A549 (cell line): ENCODE results near the gene NOXA1. TPM values are rescaled to one million over a fixed set of nuclear protein-coding genes. Genes with fewer than 3 reads are reported as not detected.

ENCODE experiments used
- ATAC-seq, 2 experiments: fragments of 200-7000 bp in 1 of 2; fragments of >200 bp in 1 of 2; cut with Nextera tagmentation in 1 of 2; cut with Tn5 transposase in 1 of 2; 3 replicates each; pipeline versions ENCODE4 v1.8.0 to v1.9.1; 2018 to 2020; ENCODE audit warnings: mild to moderate bottlenecking in 1 of 2, moderate library complexity in 1 of 2
- CTCF ChIA-PET: fragments of 300-600 bp; sonication (Branson Sonifier 250); formaldehyde crosslinking; extraction: SDS; loops from one replicate; lab custom pipeline; 2021; ENCODE audit warnings: antibody characterized with exemption, inconsistent platforms; lab: Yijun Ruan, JAX
- POLR2A ChIA-PET: fragments of 350-600 bp; formaldehyde crosslinking; extraction: SDS; loops from one replicate; lab custom pipeline; 2021; ENCODE audit warnings: antibody characterized with exemption, inconsistent platforms; lab: Yijun Ruan, JAX
- DNase-seq, 2 experiments: peaks; one replicate each; pipeline versions ENCODE4 v3.0.0 to v3.0.0-alpha.2; 2011 to 2016; ENCODE audit warnings: low read depth in 1 of 2, low spot score in 1 of 2
- FAIRE-seq: peaks from 2 replicates; lab custom pipeline; 2011; peaks lifted over from hg19 to GRCh38; lab: Jason Lieb, UNC
- H3K27ac ChIP-seq, 2 experiments: fragments of >200 bp; sonication (Bioruptor Twin); formaldehyde crosslinking; 3 replicates each; pipeline ENCODE4 v1.5.1; 2016 to 2017
- H3K4me1 ChIP-seq: fragments of >200 bp; sonication (Bioruptor Twin); formaldehyde crosslinking; 3 replicates; pipeline ENCODE4 v1.6.1; 2016
- H3K4me2 ChIP-seq: fragments of >200 bp; sonication (Bioruptor Twin); formaldehyde crosslinking; 3 replicates; pipeline ENCODE4 v1.6.1; 2016
- H3K4me3 ChIP-seq: fragments of >200 bp; sonication (Bioruptor Twin); formaldehyde crosslinking; 3 replicates; pipeline ENCODE4 v1.5.1; 2016
- H3K9me3 ChIP-seq: fragments of >200 bp; sonication (Bioruptor Twin); formaldehyde crosslinking; 3 replicates; pipeline ENCODE4 v1.6.1; 2016
- BCL3 ChIP-seq: fragments of >200 bp; sonication (Bioruptor Twin); formaldehyde crosslinking; IDR thresholded peaks from 3 replicates; pipeline ENCODE4 v1.6.1; 2016
- CEBPB ChIP-seq, 2 experiments: fragments of >200 bp in 1 of 2; sonication (Bioruptor Twin) in 1 of 2; formaldehyde crosslinking in 1 of 2; IDR thresholded peaks; 2 replicates each; pipeline ENCODE4 v1.6.1; 2012 to 2016
- CHD2 ChIP-seq: fragments of 150-350 bp; IDR thresholded peaks from 2 replicates; pipeline ENCODE4 v1.6.1; 2014; ENCODE audit warnings: low read length; ENCODE audit not compliant: partially characterized antibody
- CHD4 ChIP-seq: fragments of 200-600 bp; sonication (generic); IDR thresholded peaks from 2 replicates; pipeline ENCODE4 v1.6.1; 2016; ENCODE audit warnings: antibody characterized with exemption, mild to moderate bottlenecking, borderline replicate concordance
- CTCF ChIP-seq: fragments of >200 bp; sonication (Bioruptor Twin); formaldehyde crosslinking; IDR thresholded peaks from 3 replicates; pipeline ENCODE4 v1.5.1; 2016
- ESRRA ChIP-seq: fragments of 150-350 bp; IDR thresholded peaks from 2 replicates; pipeline ENCODE4 v1.6.1; 2014; ENCODE audit warnings: mild to moderate bottlenecking, low read length, borderline replicate concordance
- FOSL2 ChIP-seq, 2 experiments: fragments of 450-650 bp in 1 of 2; fragments of >200 bp in 1 of 2; sonication (Bioruptor Twin) in 1 of 2; formaldehyde crosslinking; IDR thresholded peaks; 2 replicates each; pipeline versions ENCODE4 v1.5.0 to v1.6.1; 2016 to 2020; ENCODE audit warnings: mild to moderate bottlenecking in 1 of 2, moderate library complexity in 1 of 2
- HES2 ChIP-seq: fragments of >200 bp; sonication (Bioruptor Twin); formaldehyde crosslinking; IDR thresholded peaks from 2 replicates; pipeline ENCODE4 v1.6.1; 2016
- HOXA7 ChIP-seq: fragments of 250-450 bp; sonication (Bioruptor Pico); IDR thresholded peaks from 2 replicates; pipeline ENCODE4 v1.5.0; 2020; ENCODE audit warnings: mild to moderate bottlenecking, moderate library complexity
- JUN ChIP-seq, 2 experiments: fragments of >200 bp; sonication (Bioruptor Twin); formaldehyde crosslinking; IDR thresholded peaks; 2 replicates in 1 of 2; 3 replicates in 1 of 2; pipeline ENCODE4 v1.6.1; 2016 to 2017
- MAX ChIP-seq: IDR thresholded peaks from 2 replicates; pipeline ENCODE4 v1.6.1; 2012
- MAZ ChIP-seq: fragments of 150-350 bp; IDR thresholded peaks from 2 replicates; pipeline ENCODE4 v1.6.1; 2014; ENCODE audit warnings: antibody characterized with exemption, low read depth, low read length, borderline replicate concordance
- NFE2L2 ChIP-seq: fragments of 150-350 bp; conservative IDR thresholded peaks from 2 replicates; pipeline ENCODE4 v1.6.1; 2014; ENCODE audit warnings: low read length
- PBX3 ChIP-seq: IDR thresholded peaks from 2 replicates; pipeline ENCODE4 v1.6.1; 2012
- POLR2A ChIP-seq: IDR thresholded peaks from 2 replicates; pipeline ENCODE4 v1.6.1; 2012; ENCODE audit warnings: mild to moderate bottlenecking, low read length
- RFX5 ChIP-seq: fragments of 450-650 bp; IDR thresholded peaks from 2 replicates; pipeline ENCODE4 v1.7.1; 2014; ENCODE audit warnings: antibody characterized with exemption, mild to moderate bottlenecking, moderate library complexity
- RNF2 ChIP-seq: fragments of 200-600 bp; sonication (generic); IDR thresholded peaks from 2 replicates; pipeline ENCODE4 v1.6.1; 2016; ENCODE audit warnings: low read depth, mild to moderate bottlenecking, antibody characterized with exemption, moderate library complexity, borderline replicate concordance
- TFCP2L1 ChIP-seq: fragments of 250-450 bp; sonication (Bioruptor Pico); IDR thresholded peaks from 2 replicates; pipeline ENCODE4 v1.5.0; 2021; ENCODE audit warnings: mild to moderate bottlenecking
- ZNF302 ChIP-seq: fragments of 250-450 bp; sonication (Bioruptor Pico); IDR thresholded peaks from 2 replicates; pipeline ENCODE4 v1.9.0; 2021; ENCODE audit warnings: inconsistent platforms, mild to moderate bottlenecking, moderate library complexity
- WGBS: methylation state at CpG from one replicate; pipeline ENCODE4 v1.1.6; 2017; ENCODE audit errors: missing lambda C conversion rate; 5-methylcytosine and 5-hydroxymethylcytosine counted together
- polyA plus RNA-seq, 4 experiments: library from polyadenylated mRNA; depleted of rRNA in 3 of 4; stranded (reverse); fragments of >200 nt; fragmentation: RNase III in 1 of 4; extraction: RNeasy Plus Mini Kit Qiagen cat#74134 plus additional on column Dnase treatment in 1 of 4; gene quantifications; 2 replicates in 3 of 4; 3 replicates in 1 of 4; pipeline ENCODE4 v1.2.3, GENCODE V29; 2011 to 2017

The NOXA1 gene
- polyA plus RNA-seq, 2 of the 4 experiments (the other 2 are of a cell fraction): 0.44 to 1.5 TPM

GRCh38 chr9:137462986-137463930, 40.1 kb downstream of the NOXA1 start (continued):
- TF ChIP-seq CEBPB (IDR thresholded peaks at IDR 0.05) (no peak), CHD4 (no peak), RNF2 (no peak), MAX (no peak), JUN (IDR thresholded peaks at IDR 0.05) (no peak)

- WGBS: 93% methylated on average over 18 of the region's 18 CpGs
- Histone ChIP-seq H3K4me3 (no peak overlapping the region), H3K27ac (no peak overlapping the region), H3K4me2 (no peak overlapping the region), H3K9me3 (no peaks in the 10 kb centered on the region), H3K4me1 (peaks cover 5% of the 10 kb centered on the region)
- TF ChIP-seq ZNF302 (CRISPR knock-in tag) (no peak), FOSL2 (IDR thresholded peaks at IDR 0.05) (no peak), FOSL2 (CRISPR knock-in tag; IDR thresholded peaks at IDR 0.05) (no peak), PBX3 (no peak)
- ChIA-PET CTCF (interaction anchor here (0.5 to 2.4 kb wide), 4 partner anchors 15 to 402 kb away, joined by 3 to 16 read pairs (median 4); no protein-coding TSS in a partner anchor), POLR2A (no interaction called here)
- DNase-seq (no peak), ATAC-seq (no peak), FAIRE-seq (no peak)
Observed at GRCh38 chr9:137463931-137464290, 40.7 kb downstream of the NOXA1 start.

GRCh38 chr9:137464291-137464999, 41.3 kb downstream of the NOXA1 start:
- Histone ChIP-seq H3K9me3 (no peaks in the 10 kb centered on the region), H3K4me2 (no peak overlapping the region), H3K27ac (no peak overlapping the region), H3K4me1 (peaks cover 5% of the 10 kb centered on the region), H3K4me3 (no peak overlapping the region)
- no peak for DNase-seq
- TF ChIP-seq ESRRA (no peak), RFX5 (no peak), JUN (IDR thresholded peaks at IDR 0.05) (no peak), FOSL2 (IDR thresholded peaks at IDR 0.05) (no peak), FOSL2 (CRISPR knock-in tag; IDR thresholded peaks at IDR 0.05) (no peak), POLR2A (no peak), CHD2 (no peak), HES2 (no peak), HOXA7 (CRISPR knock-in tag) (no peak), MAZ (no peak), BCL3 (no peak), NFE2L2 (no peak), CEBPB (IDR thresholded peaks at IDR 0.05) (no peak), PBX3 (no peak), TFCP2L1 (CRISPR knock-in tag) (no peak), CTCF (no peak)
- ChIA-PET POLR2A (no interaction called here), CTCF (interaction anchor here (0.8 to 2.4 kb wide), 3 partner anchors 19 to 170 kb away, joined by 4 to 16 read pairs (median 5); no protein-coding TSS in a partner anchor)
- no peak for ATAC-seq
- WGBS: 80% methylated on average over 24 of the region's 28 CpGs
- no peak for FAIRE-seq
